Trophoblast cell (in vitro differentiated cells and primary cell): ENCODE results near the gene RANBP9.
A peak's percentile ranks its signal among the peaks of the same experiment; 100 is the strongest.

Source experiments
- DNase-seq, 2 donors: peaks; one replicate each; pipeline ENCODE4 v3.0.0-alpha.2; 2016
- H2AFZ ChIP-seq: 2 replicates; pipeline ENCODE4 v1.6.1; 2013; ENCODE audit warnings: low read length, moderate library complexity, mild to moderate bottlenecking; ENCODE audit not compliant: insufficient read depth, poor library complexity
- H2AK5ac ChIP-seq: 2 replicates; pipeline ENCODE4 v1.6.1; 2013; ENCODE audit warnings: mild to moderate bottlenecking, low read length
- H2BK120ac ChIP-seq: 2 replicates; pipeline ENCODE4 v1.6.1; 2013; ENCODE audit warnings: low read length, mild to moderate bottlenecking, moderate library complexity; ENCODE audit not compliant: insufficient read depth, poor library complexity
- H2BK12ac ChIP-seq: 2 replicates; pipeline ENCODE4 v1.6.1; 2013; ENCODE audit warnings: mild to moderate bottlenecking, low read length, moderate library complexity
- H2BK5ac ChIP-seq: 2 replicates; pipeline ENCODE4 v1.6.1; 2013; ENCODE audit warnings: low read length, low read depth, moderate library complexity, mild to moderate bottlenecking; ENCODE audit not compliant: poor library complexity
- H3K14ac ChIP-seq: 2 replicates; pipeline ENCODE4 v1.6.1; 2013; ENCODE audit warnings: mild to moderate bottlenecking, low read length
- H3K18ac ChIP-seq: 2 replicates; pipeline ENCODE4 v1.6.1; 2013; ENCODE audit warnings: mild to moderate bottlenecking, low read length
- H3K23ac ChIP-seq: 2 replicates; pipeline ENCODE4 v1.6.1; 2013; ENCODE audit warnings: low read length
- H3K27ac ChIP-seq: 2 replicates; pipeline ENCODE4 v1.5.1; 2013; ENCODE audit warnings: low read depth, mild to moderate bottlenecking, inconsistent platforms, low read length, moderate library complexity
- H3K27me3 ChIP-seq: 2 replicates; pipeline ENCODE4 v1.6.1; 2013; ENCODE audit warnings: inconsistent platforms, mild to moderate bottlenecking, low read length, moderate library complexity; ENCODE audit not compliant: insufficient read depth
- H3K36me3 ChIP-seq, 2 experiments: 1 replicate in 1 of 2; 2 replicates in 1 of 2; pipeline ENCODE4 v1.6.1; 2013; ENCODE audit warnings: low read length in 2 of 2, mild to moderate bottlenecking in 2 of 2, moderate library complexity in 1 of 2; ENCODE audit not compliant: insufficient read depth in 2 of 2, control insufficient read depth in 1 of 2
- H3K4ac ChIP-seq: 2 replicates; pipeline ENCODE4 v1.6.1; 2013; ENCODE audit warnings: low read depth, mild to moderate bottlenecking, low read length, moderate library complexity
- H3K4me1 ChIP-seq, 2 experiments: 1 replicate in 1 of 2; 2 replicates in 1 of 2; pipeline ENCODE4 v1.6.1; 2013; ENCODE audit warnings: low read length in 2 of 2, mild to moderate bottlenecking in 2 of 2, moderate library complexity in 1 of 2; ENCODE audit not compliant: insufficient read depth in 2 of 2, control insufficient read depth in 1 of 2
- H3K4me2 ChIP-seq: 2 replicates; pipeline ENCODE4 v1.6.1; 2013; ENCODE audit warnings: inconsistent platforms, mild to moderate bottlenecking, low read length, moderate library complexity
- H3K4me3 ChIP-seq: 2 replicates; pipeline ENCODE4 v1.5.1; 2013; ENCODE audit warnings: mild to moderate bottlenecking, low read depth, low read length, inconsistent platforms
- H3K79me1 ChIP-seq: one replicate; pipeline ENCODE4 v1.6.1; 2013; ENCODE audit warnings: low read length
- H3K79me2 ChIP-seq: 2 replicates; pipeline ENCODE4 v1.6.1; 2013; ENCODE audit warnings: low read length, mild to moderate bottlenecking; ENCODE audit not compliant: control insufficient read depth, insufficient read depth, poor library complexity
- H3K9ac ChIP-seq: 2 replicates; pipeline ENCODE4 v1.6.1; 2013; ENCODE audit warnings: mild to moderate bottlenecking, low read length
- H3K9me3 ChIP-seq: 2 replicates; pipeline ENCODE4 v1.6.1; 2013; ENCODE audit warnings: low read depth, mild to moderate bottlenecking, control low read depth, inconsistent platforms, low read length; ENCODE audit not compliant: insufficient read depth
- H4K12ac ChIP-seq: 2 replicates; pipeline ENCODE4 v1.6.1; 2013; ENCODE audit warnings: low read depth, mild to moderate bottlenecking, low read length, moderate library complexity
- H4K8ac ChIP-seq: 2 replicates; pipeline ENCODE4 v1.6.1; 2013; ENCODE audit warnings: low read depth, mild to moderate bottlenecking, low read length, moderate library complexity
- H4K91ac ChIP-seq: one replicate; pipeline ENCODE4 v1.6.1; 2013; ENCODE audit warnings: low read depth, mild to moderate bottlenecking, low read length, moderate library complexity
- WGBS: extraction: QIAGEN DNeasy Blood & Tissue Kit; methylation state at CpG from one replicate; pipeline ENCODE4 v1.1.7; 2013; ENCODE audit warnings: missing lambda C conversion rate; ENCODE audit not compliant: insufficient read length, insufficient coverage; ENCODE audit errors: extremely low coverage; 5-methylcytosine and 5-hydroxymethylcytosine counted together

RANBP9 gene

GRCh38 chr6:13674533-13675190 is 37.0 kb downstream of the RANBP9 start:
- no peak overlapping the region for H4K12ac ChIP-seq
- WGBS = no CpG with 5 or more reads among the region's 2 CpGs
- H2BK120ac ChIP-seq = no peak overlapping the region
- H3K4me3 ChIP-seq = no peak overlapping the region
- peaks cover 3% of the 10 kb centered on the region for H3K79me2 ChIP-seq
- no peak overlapping the region for H2AK5ac ChIP-seq
- H2BK12ac ChIP-seq = no peak overlapping the region
- no peak overlapping the region for H3K4me2 ChIP-seq
- H3K4me1 ChIP-seq = peaks cover 0 to 4% of the 10 kb centered on the region in 2 experiments
- no peak overlapping the region for H4K91ac ChIP-seq
- peak in 1 of 2 donors; percentile 34 for DNase-seq
- no peak overlapping the region for H3K9ac ChIP-seq
- no peak overlapping the region for H2AFZ ChIP-seq
- H4K8ac ChIP-seq = no peak overlapping the region
- no peaks in the 10 kb centered on the region for H3K79me1 ChIP-seq
- H3K18ac ChIP-seq = no peak overlapping the region
- H3K27ac ChIP-seq = no peak overlapping the region
- H3K4ac ChIP-seq = no peak overlapping the region
- no peak overlapping the region for H3K23ac ChIP-seq
- H3K14ac ChIP-seq = no peak overlapping the region
- H3K27me3 ChIP-seq = no peaks in the 10 kb centered on the region
- H2BK5ac ChIP-seq = no peak overlapping the region
- peaks cover 0 to 2% of the 10 kb centered on the region in 2 experiments for H3K36me3 ChIP-seq
- no peaks in the 10 kb centered on the region for H3K9me3 ChIP-seq

- Histone ChIP-seq H3K4me1 (peaks cover 0 to 4% of the 10 kb centered on the region in 2 experiments), H3K79me2 (peaks cover 3% of the 10 kb centered on the region), H2BK12ac (no peak overlapping the region), H3K4me3 (no peak overlapping the region), H3K27me3 (no peaks in the 10 kb centered on the region), H3K18ac (no peak overlapping the region), H3K14ac (no peak overlapping the region), H3K9me3 (no peaks in the 10 kb centered on the region), H3K4me2 (no peak overlapping the region), H3K36me3 (peaks cover 0 to 2% of the 10 kb centered on the region in 2 experiments), H2BK120ac (no peak overlapping the region), H2AK5ac (no peak overlapping the region), H3K23ac (no peak overlapping the region), H3K79me1 (no peaks in the 10 kb centered on the region), H3K9ac (no peak overlapping the region), H4K12ac (no peak overlapping the region), H3K27ac (no peak overlapping the region), H4K8ac (no peak overlapping the region), H2AFZ (no peak overlapping the region), H4K91ac (no peak overlapping the region), H2BK5ac (no peak overlapping the region), H3K4ac (no peak overlapping the region)
- no CpG with 5 or more reads among the region's 3 CpGs for WGBS
- DNase-seq = no peak
Observed at GRCh38 chr6:13673825-13674444, 37.7 kb downstream of the RANBP9 start.

GRCh38 chr6:13673368-13673767 is 38.3 kb downstream of the RANBP9 start:
- Histone ChIP-seq H3K9ac (no peak overlapping the region), H3K27me3 (no peaks in the 10 kb centered on the region), H2BK12ac (no peak overlapping the region), H4K91ac (no peak overlapping the region), H3K36me3 (peaks cover 0 to 2% of the 10 kb centered on the region in 2 experiments), H3K18ac (no peak overlapping the region), H4K12ac (no peak overlapping the region), H3K4me1 (peaks cover 0 to 1% of the 10 kb centered on the region in 2 experiments), H3K14ac (no peak overlapping the region), H3K4me3 (no peak overlapping the region), H3K27ac (no peak overlapping the region), H3K4ac (no peak overlapping the region), H2AFZ (no peak overlapping the region), H4K8ac (no peak overlapping the region), H3K79me2 (peaks cover 3% of the 10 kb centered on the region), H2AK5ac (no peak overlapping the region), H3K4me2 (no peak overlapping the region), H3K9me3 (no peaks in the 10 kb centered on the region), H3K79me1 (no peaks in the 10 kb centered on the region), H2BK5ac (no peak overlapping the region), H3K23ac (no peak overlapping the region), H2BK120ac (no peak overlapping the region)
- DNase-seq = no peak
- WGBS = no CpG with 5 or more reads among the region's 1 CpG

- Histone ChIP-seq H4K8ac (no peak overlapping the region), H3K4me2 (no peak overlapping the region), H3K79me2 (peaks cover 3% of the 10 kb centered on the region), H3K27me3 (no peaks in the 10 kb centered on the region), H3K18ac (no peak overlapping the region), H3K4me1 (no peaks in the 10 kb centered on the region), H2BK5ac (no peak overlapping the region), H3K23ac (no peak overlapping the region), H3K27ac (no peak overlapping the region), H2BK120ac (no peak overlapping the region), H4K91ac (no peak overlapping the region), H3K4me3 (no peak overlapping the region), H4K12ac (no peak overlapping the region), H3K9ac (no peak overlapping the region), H3K36me3 (peaks cover 0 to 2% of the 10 kb centered on the region in 2 experiments), H3K9me3 (no peaks in the 10 kb centered on the region), H2AK5ac (no peak overlapping the region), H3K14ac (no peak overlapping the region), H2AFZ (no peak overlapping the region), H3K4ac (no peak overlapping the region), H3K79me1 (no peaks in the 10 kb centered on the region), H2BK12ac (no peak overlapping the region)
- DNase-seq = no peak
Observed at GRCh38 chr6:13672904-13673303, 38.7 kb downstream of the RANBP9 start.
